ENCODE measurements around the gene ZSCAN23.
"Not testable (repeated sequence)": the region's sequence is repeated elsewhere in the genome, so short reads cannot be mapped to it uniquely, and the experiment has no call there.

DNA sequence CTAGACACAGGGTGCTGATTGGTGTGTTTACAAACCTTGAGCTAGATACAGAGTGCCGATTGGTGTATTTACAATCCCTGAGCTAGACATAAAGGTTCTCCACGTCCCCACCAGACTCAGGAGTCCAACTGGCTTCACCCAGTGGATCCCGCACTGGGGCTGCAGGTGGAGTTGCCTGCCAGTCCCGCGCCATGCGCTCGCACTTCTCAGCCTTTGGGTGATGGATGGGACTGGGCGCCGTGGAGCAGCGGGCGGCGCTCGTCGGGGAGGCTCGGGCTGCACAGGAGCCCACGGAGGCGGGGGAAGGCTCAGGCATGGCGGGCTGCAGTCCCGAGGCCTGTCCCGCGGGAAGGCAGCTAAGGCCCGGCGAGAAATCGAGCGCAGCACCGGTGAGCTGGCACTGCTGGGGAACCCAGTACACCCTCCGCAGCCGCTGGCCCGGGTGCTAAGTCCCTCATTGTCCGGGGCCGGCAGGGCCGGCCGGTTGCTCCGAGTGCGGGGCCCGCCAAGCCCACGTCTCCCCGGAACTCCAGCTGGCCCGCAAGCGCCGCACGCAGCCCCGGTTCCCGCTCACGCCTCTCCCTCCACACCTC is 26.0 kb upstream of the ZSCAN23 start:
- not testable (repeated sequence) for TF ChIP-seq ZNF664 (tag by site-specific recombination; IDR thresholded peaks at IDR 0.05); ZNF146 (tag by site-specific recombination; IDR thresholded peaks at IDR 0.05); ZNF211 (tag by site-specific recombination; IDR thresholded peaks at IDR 0.05; ENCODE audit: low read depth); ZNF654 (tag by site-specific recombination; IDR thresholded peaks at IDR 0.05; ENCODE audit: low read depth); ZNF155 (tag by site-specific recombination; IDR thresholded peaks at IDR 0.05); KLF1 (tag by site-specific recombination; IDR thresholded peaks at IDR 0.05); ZNF558 (tag by site-specific recombination; IDR thresholded peaks at IDR 0.05)
- TF ChIP-seq, protein P1, sequence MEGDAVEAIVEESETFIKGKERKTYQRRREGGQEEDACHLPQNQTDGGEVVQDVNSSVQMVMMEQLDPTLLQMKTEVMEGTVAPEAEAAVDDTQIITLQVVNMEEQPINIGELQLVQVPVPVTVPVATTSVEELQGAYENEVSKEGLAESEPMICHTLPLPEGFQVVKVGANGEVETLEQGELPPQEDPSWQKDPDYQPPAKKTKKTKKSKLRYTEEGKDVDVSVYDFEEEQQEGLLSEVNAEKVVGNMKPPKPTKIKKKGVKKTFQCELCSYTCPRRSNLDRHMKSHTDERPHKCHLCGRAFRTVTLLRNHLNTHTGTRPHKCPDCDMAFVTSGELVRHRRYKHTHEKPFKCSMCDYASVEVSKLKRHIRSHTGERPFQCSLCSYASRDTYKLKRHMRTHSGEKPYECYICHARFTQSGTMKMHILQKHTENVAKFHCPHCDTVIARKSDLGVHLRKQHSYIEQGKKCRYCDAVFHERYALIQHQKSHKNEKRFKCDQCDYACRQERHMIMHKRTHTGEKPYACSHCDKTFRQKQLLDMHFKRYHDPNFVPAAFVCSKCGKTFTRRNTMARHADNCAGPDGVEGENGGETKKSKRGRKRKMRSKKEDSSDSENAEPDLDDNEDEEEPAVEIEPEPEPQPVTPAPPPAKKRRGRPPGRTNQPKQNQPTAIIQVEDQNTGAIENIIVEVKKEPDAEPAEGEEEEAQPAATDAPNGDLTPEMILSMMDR (tag by site-specific recombination; IDR thresholded peaks at IDR 0.05), result not testable (repeated sequence)
- TF ChIP-seq, protein P2, sequence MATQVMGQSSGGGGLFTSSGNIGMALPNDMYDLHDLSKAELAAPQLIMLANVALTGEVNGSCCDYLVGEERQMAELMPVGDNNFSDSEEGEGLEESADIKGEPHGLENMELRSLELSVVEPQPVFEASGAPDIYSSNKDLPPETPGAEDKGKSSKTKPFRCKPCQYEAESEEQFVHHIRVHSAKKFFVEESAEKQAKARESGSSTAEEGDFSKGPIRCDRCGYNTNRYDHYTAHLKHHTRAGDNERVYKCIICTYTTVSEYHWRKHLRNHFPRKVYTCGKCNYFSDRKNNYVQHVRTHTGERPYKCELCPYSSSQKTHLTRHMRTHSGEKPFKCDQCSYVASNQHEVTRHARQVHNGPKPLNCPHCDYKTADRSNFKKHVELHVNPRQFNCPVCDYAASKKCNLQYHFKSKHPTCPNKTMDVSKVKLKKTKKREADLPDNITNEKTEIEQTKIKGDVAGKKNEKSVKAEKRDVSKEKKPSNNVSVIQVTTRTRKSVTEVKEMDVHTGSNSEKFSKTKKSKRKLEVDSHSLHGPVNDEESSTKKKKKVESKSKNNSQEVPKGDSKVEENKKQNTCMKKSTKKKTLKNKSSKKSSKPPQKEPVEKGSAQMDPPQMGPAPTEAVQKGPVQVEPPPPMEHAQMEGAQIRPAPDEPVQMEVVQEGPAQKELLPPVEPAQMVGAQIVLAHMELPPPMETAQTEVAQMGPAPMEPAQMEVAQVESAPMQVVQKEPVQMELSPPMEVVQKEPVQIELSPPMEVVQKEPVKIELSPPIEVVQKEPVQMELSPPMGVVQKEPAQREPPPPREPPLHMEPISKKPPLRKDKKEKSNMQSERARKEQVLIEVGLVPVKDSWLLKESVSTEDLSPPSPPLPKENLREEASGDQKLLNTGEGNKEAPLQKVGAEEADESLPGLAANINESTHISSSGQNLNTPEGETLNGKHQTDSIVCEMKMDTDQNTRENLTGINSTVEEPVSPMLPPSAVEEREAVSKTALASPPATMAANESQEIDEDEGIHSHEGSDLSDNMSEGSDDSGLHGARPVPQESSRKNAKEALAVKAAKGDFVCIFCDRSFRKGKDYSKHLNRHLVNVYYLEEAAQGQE (tag by site-specific recombination; IDR thresholded peaks at IDR 0.05), result not testable (repeated sequence)
- TF ChIP-seq, protein P3, sequence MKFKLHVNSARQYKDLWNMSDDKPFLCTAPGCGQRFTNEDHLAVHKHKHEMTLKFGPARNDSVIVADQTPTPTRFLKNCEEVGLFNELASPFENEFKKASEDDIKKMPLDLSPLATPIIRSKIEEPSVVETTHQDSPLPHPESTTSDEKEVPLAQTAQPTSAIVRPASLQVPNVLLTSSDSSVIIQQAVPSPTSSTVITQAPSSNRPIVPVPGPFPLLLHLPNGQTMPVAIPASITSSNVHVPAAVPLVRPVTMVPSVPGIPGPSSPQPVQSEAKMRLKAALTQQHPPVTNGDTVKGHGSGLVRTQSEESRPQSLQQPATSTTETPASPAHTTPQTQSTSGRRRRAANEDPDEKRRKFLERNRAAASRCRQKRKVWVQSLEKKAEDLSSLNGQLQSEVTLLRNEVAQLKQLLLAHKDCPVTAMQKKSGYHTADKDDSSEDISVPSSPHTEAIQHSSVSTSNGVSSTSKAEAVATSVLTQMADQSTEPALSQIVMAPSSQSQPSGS (tag by site-specific recombination; IDR thresholded peaks at IDR 0.05; ENCODE audit: low read depth), result not testable (repeated sequence)
